ENCODE measurements around the gene GALNT5.

DNA sequence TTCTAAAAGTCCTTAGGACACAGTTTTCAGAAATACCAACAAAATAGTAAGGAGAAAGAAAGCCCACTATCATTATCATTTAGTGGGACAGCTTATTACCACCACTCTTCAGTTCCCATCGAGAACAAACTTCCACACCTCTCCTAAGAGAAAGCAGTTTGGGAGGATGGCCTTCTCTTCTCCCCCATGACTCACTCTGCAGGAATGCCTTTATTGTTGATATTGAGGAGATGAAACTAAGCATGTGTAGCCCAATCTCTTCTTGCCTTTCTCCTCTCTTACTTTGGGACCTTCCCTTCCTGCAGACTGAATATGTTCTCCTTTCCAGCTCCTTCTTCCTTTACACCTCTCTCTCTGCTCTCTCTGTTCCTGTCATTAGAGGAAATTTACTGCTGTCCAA lies 98.1 kb downstream of the GALNT5 start:
- TF ChIP-seq POLR2AphosphoS5 (IDR thresholded peaks at IDR 0.05; ENCODE audit: low read depth, low read length): no peak
- no peak for TF ChIP-seq POLR2A (IDR thresholded peaks at IDR 0.05; ENCODE audit: low read depth, low read length)
- TF ChIP-seq TAF1 (IDR thresholded peaks at IDR 0.05; ENCODE audit: low read depth, low read length): no peak
- no peak for TF ChIP-seq SPI1 (IDR thresholded peaks at IDR 0.05; ENCODE audit: low read depth, low read length)
